Activated T-cell treated with anti-CD3 and anti-CD28 coated beads, Interleukin-2, amount 50 U/mL, for 1 hour (primary cell): Measurements from ENCODE around the gene CABLES1.
"Not testable (repeated sequence)": the region's sequence is repeated elsewhere in the genome, so short reads cannot be mapped to it uniquely, and the experiment has no call there.

ENCODE experiments used
- DNase-seq: peaks from one replicate; pipeline ENCODE4 v3.0.0-alpha.2; 2020

Gene CABLES1

DNA sequence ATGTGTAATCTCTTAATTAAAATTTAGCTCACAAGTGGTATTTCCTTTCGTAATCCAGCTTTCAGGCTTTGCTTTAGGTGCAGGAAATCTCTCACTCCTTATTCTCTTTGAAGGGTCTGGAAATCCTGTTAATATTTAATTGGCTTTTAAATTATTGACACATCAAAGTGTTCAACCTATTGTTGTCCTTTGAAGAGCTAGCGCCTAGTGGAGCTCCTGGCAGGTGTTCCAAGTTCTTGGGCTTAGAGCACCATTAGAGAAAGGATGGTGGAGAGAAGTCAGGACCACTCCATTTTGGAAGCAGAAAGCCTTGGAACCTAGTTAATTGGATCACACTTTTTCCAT is 92.4 kb downstream of the CABLES1 start:
- no peak for DNase-seq

- DNase-seq = no peak
These were observed 93.1 kb downstream of the CABLES1 start for GRCh38 chr18:23228102-23229061.

- DNase-seq = no peak
These were observed 94.2 kb downstream of the CABLES1 start for GRCh38 chr18:23229472-23229871.

GRCh38 chr18:23230686-23231085 is 95.4 kb downstream of the CABLES1 start:
- DNase-seq = no peak

GRCh38 chr18:23231340-23232021 is 96.2 kb downstream of the CABLES1 start:
- DNase-seq = peak; percentile 57

DNA sequence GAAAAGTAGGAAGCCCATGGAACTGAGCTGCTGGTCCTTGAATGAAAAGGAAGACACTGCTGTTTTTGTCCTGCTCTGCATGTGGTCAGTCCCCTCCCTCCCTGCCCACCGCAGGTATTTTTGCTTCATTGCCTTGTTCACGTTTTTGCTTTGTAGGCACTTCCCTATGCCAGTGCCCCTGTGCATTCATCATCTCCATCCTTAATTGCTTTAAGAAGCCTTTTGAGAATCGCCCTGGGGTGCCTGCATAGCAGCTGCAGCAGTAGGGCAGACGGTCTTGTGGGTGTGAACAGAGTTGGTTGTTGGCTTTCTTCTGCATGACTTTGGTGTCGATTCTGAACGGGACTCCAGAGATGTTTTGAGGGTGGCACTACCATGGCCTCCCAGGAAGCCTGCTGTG is 97.0 kb downstream of the CABLES1 start:
- DNase-seq = no peak

- no peak for DNase-seq
These were observed 99.3 kb downstream of the CABLES1 start for GRCh38 chr18:23234619-23235018.

DNA sequence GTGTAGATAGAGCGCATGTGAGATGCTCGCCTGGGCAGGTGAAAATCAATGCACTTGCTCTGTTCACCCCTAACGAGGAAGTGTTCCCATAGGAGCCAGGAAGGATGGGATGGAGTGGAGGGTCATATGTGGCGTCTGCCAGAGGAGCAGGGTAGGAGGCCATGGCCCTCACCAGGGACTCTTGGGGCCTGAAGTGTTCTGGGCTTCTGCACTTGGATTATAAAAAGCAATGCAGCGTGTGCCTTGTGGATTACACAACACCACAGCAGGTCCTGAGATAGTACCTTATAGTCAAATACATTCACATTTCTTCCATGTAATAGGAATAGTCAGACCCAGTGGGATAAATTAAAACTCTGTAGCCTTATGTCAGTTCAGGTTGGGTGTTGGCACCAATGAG is 100.1 kb downstream of the CABLES1 start:
- DNase-seq = no peak

DNA sequence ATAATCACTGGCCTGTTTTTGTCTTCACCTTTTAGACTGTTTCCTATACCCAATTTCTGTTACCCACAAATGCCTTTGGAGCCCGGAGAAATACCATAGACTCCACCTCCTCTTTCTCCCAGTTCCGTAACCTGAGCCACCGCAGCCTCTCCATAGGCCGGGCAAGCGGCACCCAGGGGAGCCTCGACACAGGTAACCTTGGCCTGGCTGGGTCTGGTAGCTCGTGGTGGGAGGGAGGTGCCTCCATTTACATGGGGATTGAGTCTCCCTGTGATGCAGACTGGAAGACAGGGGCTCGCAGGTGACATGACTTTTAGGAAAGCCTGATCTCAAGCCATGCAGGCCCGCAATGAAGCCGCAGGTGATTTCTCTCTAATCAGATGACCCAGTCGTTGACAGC is 100.6 kb downstream of the CABLES1 start:
- DNase-seq = no peak

DNA sequence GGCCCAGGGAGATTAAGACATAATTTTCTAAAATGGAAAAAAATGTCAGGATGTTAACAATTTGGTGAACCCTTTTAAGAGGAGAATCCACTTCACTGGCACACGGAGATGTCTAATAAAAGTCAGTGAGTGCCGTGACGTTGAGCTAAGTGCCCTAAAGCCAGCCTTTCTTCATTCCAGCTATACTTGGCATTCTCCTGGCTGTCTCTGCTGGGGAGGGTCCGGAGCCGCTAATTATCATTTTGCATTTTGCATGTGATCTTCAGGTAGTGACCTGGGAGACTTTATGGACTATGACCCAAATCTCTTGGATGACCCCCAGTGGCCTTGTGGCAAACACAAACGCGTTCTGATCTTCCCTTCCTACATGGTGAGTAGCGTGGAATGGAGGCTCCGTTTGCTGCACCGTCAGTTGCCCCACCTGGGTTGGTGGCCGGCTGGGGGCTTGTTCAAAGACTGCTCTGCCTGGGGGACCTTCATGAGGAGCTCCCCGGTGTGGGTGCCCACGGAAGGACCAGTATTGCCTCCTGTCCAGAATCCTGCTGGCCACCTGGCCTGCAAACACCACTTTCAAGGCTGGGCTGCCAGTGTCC is 101.7 kb downstream of the CABLES1 start:
- DNase-seq = no peak

- peak; percentile 44 for DNase-seq
These were observed 102.4 kb downstream of the CABLES1 start for GRCh38 chr18:23237524-23238151.

- no peak for DNase-seq
These were observed 102.9 kb downstream of the CABLES1 start for GRCh38 chr18:23238152-23238531.

- no peak for DNase-seq
These were observed 103.5 kb downstream of the CABLES1 start for GRCh38 chr18:23238651-23239349.

- no peak for DNase-seq
These were observed 104.0 kb downstream of the CABLES1 start for GRCh38 chr18:23239350-23239692.

GRCh38 chr18:23239885-23240608 is 104.8 kb downstream of the CABLES1 start:
- DNase-seq = no peak

GRCh38 chr18:23240609-23240930 is 105.3 kb downstream of the CABLES1 start:
- DNase-seq = no peak

GRCh38 chr18:23241833-23242496 is 106.7 kb downstream of the CABLES1 start:
- not testable (repeated sequence) for DNase-seq

DNA sequence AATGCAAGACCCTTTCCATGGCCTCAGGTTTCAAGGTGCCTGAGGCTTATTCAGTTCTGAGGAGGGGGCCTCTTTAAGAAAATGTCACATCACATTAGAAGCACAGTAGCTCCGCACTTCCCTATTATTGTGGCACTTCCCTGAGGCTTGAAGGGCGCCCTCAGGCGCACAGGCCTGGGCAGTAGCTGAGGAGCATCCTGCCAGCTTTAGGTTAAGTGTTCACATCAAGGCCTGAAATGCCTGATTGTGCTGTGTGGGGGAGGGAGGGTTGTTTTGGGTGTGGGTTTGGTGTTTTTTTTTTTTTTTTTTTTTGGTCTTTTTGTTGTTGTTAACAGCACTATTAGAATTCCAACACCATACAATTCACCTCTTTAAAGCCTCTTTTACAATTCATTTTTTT is 107.9 kb downstream of the CABLES1 start:
- no peak for DNase-seq

DNA sequence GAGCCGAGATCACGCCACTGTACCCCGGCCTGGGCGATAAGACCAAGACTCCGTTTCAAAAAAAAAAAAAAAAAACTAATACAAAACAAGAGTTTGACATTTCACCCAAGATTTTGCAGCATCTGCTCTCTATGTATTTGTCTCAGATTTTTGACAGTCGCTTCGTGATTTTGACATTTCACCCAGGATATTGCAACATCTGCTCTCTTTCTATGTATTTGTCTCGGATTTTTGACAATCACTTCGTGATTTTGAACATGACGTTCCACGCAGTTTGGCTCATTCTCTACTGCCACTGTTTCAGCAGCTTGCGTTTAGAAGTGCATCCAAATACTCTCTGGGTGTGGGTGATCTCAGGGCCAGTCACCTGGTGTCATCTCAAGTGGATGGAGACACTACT is 108.5 kb downstream of the CABLES1 start:
- no peak for DNase-seq

GRCh38 chr18:23244401-23244800 is 109.1 kb downstream of the CABLES1 start:
- DNase-seq = no peak

DNA sequence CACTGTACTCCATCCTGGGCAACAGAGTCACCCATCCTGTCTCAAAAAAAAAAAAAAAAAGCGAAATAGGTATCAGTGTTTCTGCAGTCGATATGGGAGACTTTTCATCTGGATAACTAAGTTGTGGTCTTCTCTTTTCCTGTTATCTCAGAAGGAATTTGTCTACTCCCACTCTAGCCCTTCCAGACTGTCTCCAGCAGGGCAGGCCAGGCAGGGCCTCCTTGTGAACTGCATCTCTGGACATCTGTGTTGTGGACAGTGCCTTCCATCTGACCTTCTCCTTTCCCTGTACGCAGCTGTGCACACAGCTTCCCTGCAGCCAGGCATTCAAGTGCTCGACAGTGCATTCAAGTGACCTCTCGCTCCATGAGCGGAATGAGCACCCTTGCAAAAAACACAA is 110.2 kb downstream of the CABLES1 start:
- DNase-seq = no peak

- no peak for DNase-seq
These were observed 112.0 kb downstream of the CABLES1 start for GRCh38 chr18:23247331-23247730.
